Chondrocyte (in vitro differentiated cells): Measurements from ENCODE around the gene PSMC3IP. TPM values are rescaled to one million over a fixed set of nuclear protein-coding genes. Genes with fewer than 3 reads are reported as not detected.

ENCODE experiments used
- DNase-seq: peaks from one replicate; pipeline ENCODE4 v3.0.0; 2021; ENCODE audit warnings: mixed read lengths, low spot score
- H3K27ac Mint-ChIP-seq: one replicate; pipeline ENCODE4 v1.8.0; 2021; ENCODE audit warnings: mild to moderate bottlenecking, moderate library complexity, mixed read lengths; ENCODE audit not compliant: unreplicated experiment
- H3K27me3 Mint-ChIP-seq: 2 replicates; pipeline ENCODE4 v1.8.0; 2021; ENCODE audit warnings: low read depth, mixed read lengths
- H3K36me3 Mint-ChIP-seq: 2 replicates; pipeline ENCODE4 v1.8.0; 2021; ENCODE audit warnings: low read depth, mixed read lengths
- H3K4me1 Mint-ChIP-seq: 2 replicates; pipeline ENCODE4 v1.8.0; 2021; ENCODE audit warnings: low read depth, mild to moderate bottlenecking, mixed read lengths
- H3K4me3 Mint-ChIP-seq: one replicate; pipeline ENCODE4 v1.8.0; 2021; ENCODE audit warnings: mild to moderate bottlenecking, moderate library complexity, mixed read lengths; ENCODE audit not compliant: unreplicated experiment
- H3K9me3 Mint-ChIP-seq: 2 replicates; pipeline ENCODE4 v1.8.0; 2021; ENCODE audit warnings: low read depth, mixed read lengths
- total RNA-seq: library from RNA; stranded (reverse); gene quantifications from 3 replicates; pipeline ENCODE4 v1.2.1, GENCODE V29; 2021
- TF ChIP-seq, protein P1 (sequence below): fragments of 200-600 bp; sonication (generic); IDR thresholded peaks from 2 replicates; pipeline ENCODE4 v1.5.0; 2021; ENCODE audit warnings: antibody characterized with exemption, mild to moderate bottlenecking, moderate library complexity

The PSMC3IP gene
- total RNA-seq, 1 donor from 2014 or later: 4.9 TPM

DNA sequence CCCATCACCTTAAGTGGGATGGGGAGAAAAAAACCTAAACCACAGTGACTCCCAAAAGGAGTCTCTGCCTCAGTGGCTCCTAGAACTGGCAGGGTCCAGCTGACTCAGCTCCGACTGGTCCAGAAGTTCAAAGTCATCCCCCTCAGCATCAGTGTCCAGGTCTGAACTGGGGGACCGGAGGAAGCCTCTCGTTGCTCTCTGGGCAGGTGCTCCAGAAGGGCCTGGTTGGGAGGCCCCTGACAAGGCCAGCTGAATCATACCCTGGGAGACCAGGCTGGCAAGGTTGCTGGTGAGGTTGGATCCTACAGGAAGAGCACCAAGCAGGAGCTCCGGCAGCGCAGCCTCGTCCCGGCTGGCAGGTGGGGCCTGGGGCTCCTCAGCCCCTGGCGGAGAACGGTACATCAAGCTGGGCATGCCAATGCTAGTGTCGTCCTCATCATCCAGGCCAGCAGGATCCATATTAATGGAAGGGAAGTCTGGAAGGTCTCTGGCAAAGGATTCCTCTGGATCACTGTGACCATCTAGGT lies 4.3 kb upstream of the PSMC3IP start:
- Mint-ChIP-seq H3K4me3 (no peak overlapping the region), H3K9me3 (no peaks in the 10 kb centered on the region), H3K36me3 (peaks cover 17% of the 10 kb centered on the region), H3K4me1 (peaks cover 15% of the 10 kb centered on the region), H3K27ac (no peak overlapping the region), H3K27me3 (no peaks in the 10 kb centered on the region)
- no peak for DNase-seq
- TF ChIP-seq, protein P1, sequence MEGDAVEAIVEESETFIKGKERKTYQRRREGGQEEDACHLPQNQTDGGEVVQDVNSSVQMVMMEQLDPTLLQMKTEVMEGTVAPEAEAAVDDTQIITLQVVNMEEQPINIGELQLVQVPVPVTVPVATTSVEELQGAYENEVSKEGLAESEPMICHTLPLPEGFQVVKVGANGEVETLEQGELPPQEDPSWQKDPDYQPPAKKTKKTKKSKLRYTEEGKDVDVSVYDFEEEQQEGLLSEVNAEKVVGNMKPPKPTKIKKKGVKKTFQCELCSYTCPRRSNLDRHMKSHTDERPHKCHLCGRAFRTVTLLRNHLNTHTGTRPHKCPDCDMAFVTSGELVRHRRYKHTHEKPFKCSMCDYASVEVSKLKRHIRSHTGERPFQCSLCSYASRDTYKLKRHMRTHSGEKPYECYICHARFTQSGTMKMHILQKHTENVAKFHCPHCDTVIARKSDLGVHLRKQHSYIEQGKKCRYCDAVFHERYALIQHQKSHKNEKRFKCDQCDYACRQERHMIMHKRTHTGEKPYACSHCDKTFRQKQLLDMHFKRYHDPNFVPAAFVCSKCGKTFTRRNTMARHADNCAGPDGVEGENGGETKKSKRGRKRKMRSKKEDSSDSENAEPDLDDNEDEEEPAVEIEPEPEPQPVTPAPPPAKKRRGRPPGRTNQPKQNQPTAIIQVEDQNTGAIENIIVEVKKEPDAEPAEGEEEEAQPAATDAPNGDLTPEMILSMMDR: no peak

DNA sequence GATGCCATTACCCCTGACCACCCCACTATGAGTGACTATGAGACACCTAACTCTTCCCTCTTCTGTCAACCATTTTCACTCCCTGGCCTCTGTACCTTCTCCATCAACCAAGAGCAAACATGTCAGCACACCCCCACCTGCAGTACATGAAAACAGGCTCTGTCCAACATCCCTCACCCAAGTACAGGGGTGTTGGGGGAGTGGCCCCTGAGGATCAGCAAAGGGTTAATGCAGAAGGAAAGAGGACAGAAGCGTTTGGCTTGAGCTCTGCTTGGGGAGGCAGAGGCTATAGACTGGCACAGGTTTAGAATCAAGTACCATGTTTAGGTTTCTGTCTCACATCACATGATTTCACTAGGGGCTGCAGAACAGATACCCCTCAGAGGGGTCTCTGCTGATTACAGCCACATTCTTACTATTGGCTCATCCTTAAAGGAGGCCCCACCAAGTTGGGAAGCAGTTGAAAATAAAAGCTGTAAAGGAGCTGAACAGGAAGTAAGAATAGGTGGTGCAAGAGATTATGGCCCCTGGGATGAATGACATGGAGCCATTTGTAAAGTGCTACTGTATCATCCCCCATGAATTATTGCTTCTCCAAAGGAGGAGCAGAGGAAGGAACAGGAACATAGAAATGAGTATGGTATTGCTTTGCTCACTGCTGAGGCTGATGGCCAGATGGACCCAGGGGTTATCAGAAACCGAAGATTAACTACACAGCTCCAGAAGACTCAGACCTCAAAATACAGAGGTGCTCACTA lies 2.4 kb upstream of the PSMC3IP start:
- Mint-ChIP-seq H3K4me1 (peaks cover 25% of the 10 kb centered on the region), H3K36me3 (peaks cover 14% of the 10 kb centered on the region), H3K4me3 (no peak overlapping the region), H3K9me3 (no peaks in the 10 kb centered on the region), H3K27me3 (no peaks in the 10 kb centered on the region), H3K27ac (peak overlapping the region; percentile 37)
- DNase-seq: no peak
- TF ChIP-seq, protein P1: no peak

DNA sequence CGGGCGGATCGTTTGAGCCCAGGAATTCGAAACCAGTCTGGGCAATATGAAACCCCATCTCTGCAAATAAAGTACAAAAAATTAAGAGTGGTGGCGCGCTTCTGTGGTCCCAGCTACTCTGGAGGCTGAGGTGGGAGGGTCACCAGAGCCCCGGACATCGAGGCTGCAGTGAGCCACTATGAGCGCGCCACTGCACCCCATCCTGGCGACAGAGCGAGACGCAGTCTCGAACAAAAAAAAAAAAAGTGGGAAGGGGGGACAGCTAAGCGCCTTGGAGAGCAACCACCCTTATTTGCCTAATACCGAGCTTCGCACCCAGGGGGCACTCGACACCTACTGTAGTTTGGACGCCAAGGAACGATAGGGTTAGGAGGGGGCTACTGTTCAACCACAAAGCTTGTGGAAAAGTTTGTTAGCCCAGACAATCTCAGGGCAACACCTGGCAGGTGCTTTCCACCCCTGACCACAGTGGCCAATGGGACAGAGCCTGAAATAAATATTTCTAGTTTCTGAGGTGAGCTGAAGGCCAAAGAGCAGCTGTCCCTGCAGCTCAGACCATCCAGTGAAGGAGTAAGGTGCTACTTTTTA lies 847 bp upstream of the PSMC3IP start:
- H3K4me3 Mint-ChIP-seq: peak overlapping the region; percentile 87
- H3K9me3 Mint-ChIP-seq: no peaks in the 10 kb centered on the region
- TF ChIP-seq, protein P1: peak; percentile 85
- no peak for DNase-seq
- H3K4me1 Mint-ChIP-seq: peaks cover 25% of the 10 kb centered on the region
- H3K27me3 Mint-ChIP-seq: no peaks in the 10 kb centered on the region
- peak overlapping the region; percentile 98 for H3K27ac Mint-ChIP-seq
- H3K36me3 Mint-ChIP-seq: peaks cover 13% of the 10 kb centered on the region

DNA sequence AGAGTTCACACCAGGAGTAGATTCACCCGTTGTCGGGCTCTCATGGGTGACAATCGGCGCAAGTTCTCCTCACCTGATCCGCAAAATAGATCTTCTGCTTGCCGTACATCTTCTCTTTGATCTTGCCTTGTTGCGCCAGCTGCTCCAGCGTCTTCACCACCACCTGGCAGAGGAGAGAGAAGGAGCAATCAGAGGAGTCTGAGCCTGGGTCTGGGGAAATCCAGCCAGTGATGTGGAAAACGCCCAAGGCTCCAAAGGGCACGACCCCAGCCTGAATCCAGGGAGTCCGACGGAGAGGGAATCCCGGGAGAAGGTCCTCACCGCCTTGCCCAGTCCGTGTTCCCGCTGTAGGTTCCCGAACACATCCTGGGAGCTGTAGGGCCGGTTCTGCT lies 393 bp downstream of the PSMC3IP start:
- Mint-ChIP-seq H3K4me3 (peak overlapping the region; percentile 87), H3K27ac (peak overlapping the region; percentile 98), H3K9me3 (no peaks in the 10 kb centered on the region), H3K4me1 (peaks cover 25% of the 10 kb centered on the region), H3K27me3 (no peaks in the 10 kb centered on the region), H3K36me3 (peaks cover 13% of the 10 kb centered on the region)
- peak; percentile 81 for DNase-seq
- TF ChIP-seq, protein P1: no peak

DNA sequence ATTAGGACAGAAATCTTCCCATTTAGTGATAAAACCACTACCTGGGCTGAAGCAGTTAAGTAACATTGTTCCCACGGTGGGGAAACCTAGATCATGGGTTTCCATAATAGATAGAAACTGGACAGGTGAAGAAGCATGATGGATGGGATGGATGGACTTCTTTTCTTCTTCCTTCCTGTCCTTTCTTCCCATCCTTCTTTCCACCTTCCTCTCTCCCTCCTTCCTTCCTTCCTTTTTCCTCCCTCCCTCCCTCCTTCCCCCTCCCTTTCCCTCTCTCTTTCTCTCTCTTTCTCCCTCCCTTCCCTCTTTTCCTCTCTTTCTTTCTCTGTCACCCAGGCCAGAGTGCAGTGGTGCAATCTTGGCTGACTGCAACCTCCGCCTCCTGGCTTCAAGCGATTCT lies 3.1 kb downstream of the PSMC3IP start:
- Mint-ChIP-seq H3K9me3 (no peaks in the 10 kb centered on the region), H3K27ac (no peak overlapping the region), H3K4me3 (no peak overlapping the region), H3K36me3 (peaks cover 25% of the 10 kb centered on the region), H3K27me3 (no peaks in the 10 kb centered on the region), H3K4me1 (peaks cover 25% of the 10 kb centered on the region)
- DNase-seq: no peak
- TF ChIP-seq, protein P1: no peak
